Upper lobe of right lung (tissue), 1 donor: ENCODE data around the gene NCLN. TPM values are rescaled to one million over a fixed set of nuclear protein-coding genes. Genes with fewer than 3 reads are reported as not detected.
"Not testable (repeated sequence)": the region's sequence is repeated elsewhere in the genome, so short reads cannot be mapped to it uniquely, and the experiment has no call there.

Source experiments
- ATAC-seq: fragments of 200-7000 bp; cut with Tn5 transposase; one replicate; pipeline ENCODE4 v1.9.1; 2020; ENCODE audit warnings: mild to moderate bottlenecking, moderate library complexity
- DNase-seq: peaks from one replicate; pipeline ENCODE4 v3.0.0-alpha.2; 2020
- H3K27ac ChIP-seq: fragments of 200-600 bp; one replicate; pipeline ENCODE4 v1.8.0; 2022
- H3K27me3 ChIP-seq: fragments of 200-600 bp; one replicate; pipeline ENCODE4 v1.8.0; 2022; ENCODE audit warnings: mild to moderate bottlenecking
- H3K36me3 ChIP-seq: fragments of 200-600 bp; one replicate; pipeline ENCODE4 v1.8.0; 2022
- H3K4me1 ChIP-seq: fragments of 200-600 bp; one replicate; pipeline ENCODE4 v1.8.0; 2022
- H3K4me3 ChIP-seq: fragments of 200-600 bp; one replicate; pipeline ENCODE4 v1.8.0; 2022; ENCODE audit warnings: mild to moderate bottlenecking
- H3K9me3 ChIP-seq: fragments of 200-600 bp; one replicate; pipeline ENCODE4 v1.8.0; 2022
- CTCF ChIP-seq: fragments of 200-600 bp; IDR thresholded peaks from one replicate; pipeline ENCODE4 v1.8.0; 2022; ENCODE audit warnings: antibody characterized with exemption
- intact Hi-C: fragments of 100-400 bp; cut with DNase I; formaldehyde crosslinking; loops from one replicate; pipeline ENCODE4 v1.11.0; 2022
- total RNA-seq: library from RNA; stranded (reverse); fragmentation: NEBNext Ultra II Directional; extraction: Animal tissue kit (Norgen Biotek cat#: 25700); gene quantifications from one replicate; pipeline ENCODE4 v1.2.1, GENCODE V29; 2021
- donor health status: DM: no; HTN: yes; CAD: no; lungs with severe emphysema.

The NCLN gene
- total RNA-seq, 1 donor from 2014 or later: 71.4 TPM

- no peak for ATAC-seq
Observed at GRCh38 chr19:3190921-3191805, 5.4 kb downstream of the NCLN start.

GRCh38 chr19:3191806-3192104 is 6.0 kb downstream of the NCLN start:
- intact Hi-C loops, H3K27ac ChIP-seq, ATAC-seq, H3K4me3 ChIP-seq, DNase-seq, H3K9me3 ChIP-seq, H3K27me3 ChIP-seq: not testable (repeated sequence)
- Histone ChIP-seq H3K36me3 (peaks cover 10% of the 10 kb centered on the region), H3K4me1 (peaks cover 16% of the 10 kb centered on the region)

More at GRCh38 chr19:3190921-3191805, 5.4 kb downstream of the NCLN start:
- no peak for TF ChIP-seq CTCF
- Histone ChIP-seq H3K36me3 (peaks cover 6% of the 10 kb centered on the region), H3K27ac (no peak overlapping the region), H3K4me1 (peaks cover 19% of the 10 kb centered on the region), H3K4me3 (no peak overlapping the region), H3K9me3 (no peaks in the 10 kb centered on the region), H3K27me3 (no peaks in the 10 kb centered on the region)
- DNase-seq: no peak
- intact Hi-C loops: no loop called here

- Histone ChIP-seq H3K36me3 (peaks cover 10% of the 10 kb centered on the region), H3K27ac (no peak overlapping the region), H3K27me3 (no peaks in the 10 kb centered on the region), H3K9me3 (no peaks in the 10 kb centered on the region), H3K4me1 (peaks cover 11% of the 10 kb centered on the region), H3K4me3 (no peak overlapping the region)
- no peak for DNase-seq
- intact Hi-C loops: no loop called here
- ATAC-seq: no peak
- TF ChIP-seq CTCF: no peak
Observed at GRCh38 chr19:3192228-3192635, 6.5 kb downstream of the NCLN start.

GRCh38 chr19:3192684-3193083 is 7.0 kb downstream of the NCLN start:
- Histone ChIP-seq H3K4me3 (no peak overlapping the region), H3K4me1 (peaks cover 6% of the 10 kb centered on the region), H3K9me3 (no peaks in the 10 kb centered on the region), H3K27ac (no peak overlapping the region), H3K27me3 (no peaks in the 10 kb centered on the region), H3K36me3 (peaks cover 10% of the 10 kb centered on the region)
- intact Hi-C loops: no loop called here
- no peak for ATAC-seq
- DNase-seq: no peak
- TF ChIP-seq CTCF: no peak

GRCh38 chr19:3193256-3194105 is 7.8 kb downstream of the NCLN start:
- Histone ChIP-seq H3K27ac (no peak overlapping the region), H3K36me3 (peaks cover 10% of the 10 kb centered on the region), H3K9me3 (no peaks in the 10 kb centered on the region), H3K4me3 (no peak overlapping the region), H3K4me1 (peaks cover under 1% of the 10 kb centered on the region), H3K27me3 (no peaks in the 10 kb centered on the region)
- DNase-seq (no peak), ATAC-seq (peak; percentile 17)
- no peak for TF ChIP-seq CTCF
- intact Hi-C loops: no loop called here
